Upper lobe of right lung (tissue), 1 donor: ENCODE measurements around the gene HES2. TPM values are rescaled to one million over a fixed set of nuclear protein-coding genes. Genes with fewer than 3 reads are reported as not detected.

ENCODE experiments used
- ATAC-seq: fragments of 200-7000 bp; cut with Tn5 transposase; one replicate; pipeline ENCODE4 v1.9.1; 2020; ENCODE audit warnings: mild to moderate bottlenecking, moderate library complexity
- DNase-seq: peaks from one replicate; pipeline ENCODE4 v3.0.0-alpha.2; 2020
- H3K27ac ChIP-seq: fragments of 200-600 bp; one replicate; pipeline ENCODE4 v1.8.0; 2022
- H3K27me3 ChIP-seq: fragments of 200-600 bp; one replicate; pipeline ENCODE4 v1.8.0; 2022; ENCODE audit warnings: mild to moderate bottlenecking
- H3K36me3 ChIP-seq: fragments of 200-600 bp; one replicate; pipeline ENCODE4 v1.8.0; 2022
- H3K4me1 ChIP-seq: fragments of 200-600 bp; one replicate; pipeline ENCODE4 v1.8.0; 2022
- H3K4me3 ChIP-seq: fragments of 200-600 bp; one replicate; pipeline ENCODE4 v1.8.0; 2022; ENCODE audit warnings: mild to moderate bottlenecking
- H3K9me3 ChIP-seq: fragments of 200-600 bp; one replicate; pipeline ENCODE4 v1.8.0; 2022
- CTCF ChIP-seq: fragments of 200-600 bp; IDR thresholded peaks from one replicate; pipeline ENCODE4 v1.8.0; 2022; ENCODE audit warnings: antibody characterized with exemption
- intact Hi-C: fragments of 100-400 bp; cut with DNase I; formaldehyde crosslinking; loops from one replicate; pipeline ENCODE4 v1.11.0; 2022
- total RNA-seq: library from RNA; stranded (reverse); fragmentation: NEBNext Ultra II Directional; extraction: Animal tissue kit (Norgen Biotek cat#: 25700); gene quantifications from one replicate; pipeline ENCODE4 v1.2.1, GENCODE V29; 2021
- donor health status: DM: no; HTN: yes; CAD: no; lungs with severe emphysema.

HES2 gene
- total RNA-seq, 1 donor from 2014 or later: 5.7 TPM

- no peaks in the 10 kb centered on the region for H3K36me3 ChIP-seq
- H3K27ac ChIP-seq: peak within 1 kb of the TSS; percentile 6
- no peaks in the 10 kb centered on the region for H3K9me3 ChIP-seq
- H3K4me1 ChIP-seq: peaks cover 4% of the 10 kb centered on the region
- H3K27me3 ChIP-seq: no peaks in the 10 kb centered on the region
- DNase-seq: no peak
- no peak for ATAC-seq
- intact Hi-C loops: no loop called here
- no peak for TF ChIP-seq CTCF
- peak within 1 kb of the TSS; percentile 29 for H3K4me3 ChIP-seq
These were observed 46.3 kb upstream of the HES2 start, which contains the start of gene TNFRSF25 for GRCh38 chr1:6466023-6466422. TSS of gene TNFRSF25 (minus strand) at chr1:6466173. CDS start at chr1:6466107, 66 bp downstream.

DNA sequence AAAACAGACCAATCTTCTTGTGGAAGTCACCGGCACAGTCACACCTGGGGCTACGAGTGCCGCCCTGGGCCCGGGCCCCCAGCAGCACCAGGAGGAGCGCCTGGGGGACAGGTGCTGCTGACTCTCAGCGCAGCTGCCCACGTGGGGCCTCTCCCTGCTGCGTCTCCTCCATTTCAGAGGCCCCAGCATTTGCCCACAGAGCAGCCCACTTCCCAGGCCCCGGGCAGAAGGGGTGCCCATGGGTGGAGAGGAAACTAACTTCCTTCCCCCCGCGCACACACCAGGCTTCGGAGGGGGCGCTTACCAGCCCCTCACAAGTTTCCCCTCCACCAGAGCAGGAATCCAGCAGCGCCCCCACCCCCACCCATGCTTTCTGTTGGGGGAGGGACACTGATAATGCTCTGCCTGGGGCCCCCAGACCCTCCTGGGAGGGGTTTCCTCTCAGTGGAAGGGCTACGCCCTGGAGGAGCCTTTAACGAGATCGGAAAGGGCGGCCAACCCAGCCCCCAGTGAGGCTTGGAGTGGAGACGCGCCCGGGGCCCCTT lies 45.8 kb upstream of the HES2 start:
- H3K36me3 ChIP-seq: no peaks in the 10 kb centered on the region
- DNase-seq (no peak), ATAC-seq (no peak)
- H3K27ac ChIP-seq: peak overlapping the region; percentile 6
- no peak for TF ChIP-seq CTCF
- no peaks in the 10 kb centered on the region for H3K27me3 ChIP-seq
- H3K4me3 ChIP-seq: peak overlapping the region; percentile 29
- H3K9me3 ChIP-seq: no peaks in the 10 kb centered on the region
- peaks cover 4% of the 10 kb centered on the region for H3K4me1 ChIP-seq
- intact Hi-C loops: no loop called here

DNA sequence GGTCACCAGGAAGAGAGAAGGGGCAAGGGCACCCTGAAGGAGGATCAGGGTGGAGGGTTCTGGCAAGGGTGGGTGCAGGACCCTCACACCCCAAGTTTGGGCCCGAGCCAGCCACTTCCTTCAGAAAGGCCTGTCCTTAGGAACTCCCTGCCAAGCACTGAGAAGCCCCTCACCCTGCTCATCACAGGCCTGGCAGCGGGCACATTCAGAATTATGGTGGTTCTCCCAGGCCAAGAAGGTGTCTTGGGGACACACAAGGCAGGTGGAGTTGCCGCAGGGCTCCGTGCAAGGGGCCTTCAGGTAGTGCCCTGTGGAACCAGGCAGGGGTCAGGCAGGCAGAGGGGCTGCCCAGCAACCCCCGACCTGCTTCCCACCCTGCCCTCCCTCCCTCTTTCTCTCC lies 45.2 kb upstream of the HES2 start:
- Histone ChIP-seq H3K27me3 (no peaks in the 10 kb centered on the region), H3K4me3 (no peak overlapping the region), H3K27ac (no peak overlapping the region), H3K4me1 (peaks cover 4% of the 10 kb centered on the region), H3K9me3 (no peaks in the 10 kb centered on the region), H3K36me3 (no peaks in the 10 kb centered on the region)
- intact Hi-C loops: no loop called here
- DNase-seq (no peak), ATAC-seq (no peak)
- TF ChIP-seq CTCF: no peak

- H3K27ac ChIP-seq: no peak overlapping the region
- ATAC-seq (no peak), DNase-seq (no peak)
- peaks cover 4% of the 10 kb centered on the region for H3K4me1 ChIP-seq
- no peaks in the 10 kb centered on the region for H3K36me3 ChIP-seq
- H3K4me3 ChIP-seq: no peak overlapping the region
- no peaks in the 10 kb centered on the region for H3K9me3 ChIP-seq
- no peak for TF ChIP-seq CTCF
- intact Hi-C loops: no loop called here
- no peaks in the 10 kb centered on the region for H3K27me3 ChIP-seq
These were observed 44.8 kb upstream of the HES2 start for GRCh38 chr1:6464514-6464836.

GRCh38 chr1:6463120-6463412 lies 43.3 kb upstream of the HES2 start:
- Histone ChIP-seq H3K9me3 (no peaks in the 10 kb centered on the region), H3K36me3 (no peaks in the 10 kb centered on the region), H3K4me1 (peaks cover 4% of the 10 kb centered on the region), H3K27ac (no peak overlapping the region), H3K27me3 (no peaks in the 10 kb centered on the region), H3K4me3 (no peak overlapping the region)
- intact Hi-C loops: no loop called here
- no peak for TF ChIP-seq CTCF
- ATAC-seq: no peak
- no peak for DNase-seq

DNA sequence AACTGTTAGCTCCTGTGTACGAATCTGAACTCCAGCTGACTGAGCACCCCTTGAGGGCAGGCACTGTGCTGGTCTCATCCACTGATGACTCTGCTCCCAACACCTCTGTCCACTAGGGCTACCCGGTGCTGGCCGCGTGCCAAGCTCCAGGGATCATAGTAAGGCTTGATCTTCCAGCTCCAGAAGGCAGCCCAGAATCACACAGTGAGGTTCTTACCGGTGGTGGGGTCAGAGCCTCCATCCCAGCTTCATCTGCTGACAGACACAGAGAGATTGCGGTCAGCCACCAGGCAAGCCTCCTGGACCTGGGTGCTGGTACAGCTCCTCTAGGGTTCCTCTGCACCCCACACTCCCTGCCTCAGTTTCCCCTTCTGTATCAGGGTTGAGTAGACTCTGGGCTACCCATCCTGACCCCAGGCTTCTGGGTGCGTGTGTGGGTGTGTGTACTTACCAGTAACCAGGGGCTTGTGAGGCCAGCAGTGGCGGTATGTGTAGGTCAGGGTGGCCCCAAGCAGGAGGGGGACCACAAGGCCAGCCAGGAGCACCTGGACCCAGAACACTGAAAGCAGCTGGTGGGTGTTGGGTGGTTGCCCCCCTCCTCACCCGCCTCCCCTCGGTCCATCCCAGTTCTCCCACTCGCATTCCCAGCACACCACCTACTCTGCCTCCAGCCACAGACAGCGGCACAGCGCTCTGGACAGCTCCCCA lies 42.8 kb upstream of the HES2 start:
- Histone ChIP-seq H3K36me3 (no peaks in the 10 kb centered on the region), H3K4me3 (no peak overlapping the region), H3K4me1 (peaks cover 4% of the 10 kb centered on the region), H3K9me3 (no peaks in the 10 kb centered on the region), H3K27me3 (no peaks in the 10 kb centered on the region), H3K27ac (no peak overlapping the region)
- no peak for DNase-seq
- no peak for ATAC-seq
- intact Hi-C loops: no loop called here
- TF ChIP-seq CTCF: no peak
